ENCODE results near the gene LRRC7. TPM values are rescaled to one million over a fixed set of nuclear protein-coding genes. Genes with fewer than 3 reads are reported as not detected.

LRRC7 gene
- total and polyA plus RNA-seq, 2 of the 8 experiments (the other 6 are each of a cell fraction or from before 2014, with no cell fraction given): 0.03 to 0.17 TPM

DNA sequence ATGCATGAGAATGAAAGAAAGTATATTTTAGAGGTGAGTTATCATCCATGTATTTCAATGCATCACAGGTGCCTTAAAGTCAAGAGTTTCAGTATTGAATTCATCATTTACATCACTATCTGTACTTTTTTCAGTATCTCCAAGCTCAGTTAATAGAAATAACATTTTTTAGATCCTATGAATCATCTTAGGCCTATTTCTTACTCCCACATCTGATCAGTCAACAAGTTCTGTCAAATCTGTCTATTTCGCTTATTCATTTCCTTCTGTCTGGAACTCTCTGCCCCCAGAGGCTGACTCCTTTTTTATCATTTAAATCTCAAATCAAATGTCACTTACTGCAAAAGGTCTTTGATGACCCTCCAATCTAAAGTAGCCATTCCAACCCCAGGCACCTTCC lies 295.2 kb downstream of the LRRC7 start:
- no peak overlapping the region for H2BK20ac ChIP-seq (ENCODE audit: low read length)
- FAIRE-seq: no peak
- H4K5ac ChIP-seq (ENCODE audit: insufficient read length, low read depth, low read length): no peak overlapping the region
- H4K8ac ChIP-seq (ENCODE audit: extremely low read depth, insufficient read depth, low read length): no peak overlapping the region
- no peak overlapping the region for H3K27ac ChIP-seq (ENCODE audit: low read depth, low read length)
- no peak overlapping the region for H2BK120ac ChIP-seq (replicated peaks; ENCODE audit: low read depth, low read length)
- no peak overlapping the region for H3K56ac ChIP-seq (replicated peaks; ENCODE audit: insufficient read length, low read depth, low read length)
- no peak for DNase-seq (ENCODE audit: low read depth in 1 of 2, low spot score in 2 of 2)
- H3K4ac ChIP-seq (replicated peaks; ENCODE audit: insufficient read length, low read depth, low read length): no peak overlapping the region
- no peaks in the 10 kb centered on the region for H3K36me3 ChIP-seq (ENCODE audit: control insufficient read depth in 2 of 4, insufficient read depth in 4 of 4, low read length in 3 of 4)
- no peak overlapping the region for H3K18ac ChIP-seq (ENCODE audit: extremely low read depth, low read length)
- H3K4me2 ChIP-seq (ENCODE audit: insufficient read depth in 1 of 2, low read depth in 2 of 2, low read length in 2 of 2): no peak overlapping the region
- ChIA-PET POLR2A (ENCODE audit: partially characterized antibody) (no interaction called here), CTCF (ENCODE audit: partially characterized antibody) (interaction anchor here (0.6 kb wide), 1 partner anchor 294 kb away, joined by 3 read pairs; no protein-coding TSS in a partner anchor)
- no peak overlapping the region for H2AFZ ChIP-seq (ENCODE audit: low read length)
- no peak overlapping the region for H3K9ac ChIP-seq (replicated peaks in 1 of 4; ENCODE audit: extremely low read depth in 1 of 4, low read depth in 3 of 4, low read length in 3 of 4)
- H3K79me2 ChIP-seq (ENCODE audit: control insufficient read depth in 1 of 2, insufficient read depth in 2 of 2, low read length in 2 of 2): no peaks in the 10 kb centered on the region
- no peaks in the 10 kb centered on the region for H3K79me1 ChIP-seq (ENCODE audit: low read depth, low read length)
- H3K23ac ChIP-seq (ENCODE audit: insufficient read length): no peak overlapping the region
- H2BK15ac ChIP-seq (ENCODE audit: low read length): no peak overlapping the region
- H3K27me3 ChIP-seq (replicated peaks in 1 of 4; ENCODE audit: control insufficient read depth in 3 of 4, extremely low read depth in 1 of 4, insufficient read depth in 3 of 4, low read length in 3 of 4): no peaks in the 10 kb centered on the region
- H3K4me3 ChIP-seq (ENCODE audit: extremely low read depth in 1 of 4, insufficient read depth in 2 of 4, low read depth in 3 of 4, low read length in 4 of 4): no peak overlapping the region
- H4K91ac ChIP-seq (replicated peaks; ENCODE audit: insufficient read length, low read length): no peak overlapping the region
- H2AK5ac ChIP-seq (ENCODE audit: low read depth, low read length): no peak overlapping the region
- no peaks in the 10 kb centered on the region for H4K20me1 ChIP-seq (replicated peaks in 1 of 2; ENCODE audit: control insufficient read depth in 1 of 2, insufficient read depth in 2 of 2, low read length in 2 of 2)
- no peak overlapping the region for H3K14ac ChIP-seq (ENCODE audit: insufficient read length)
- H3K9me3 ChIP-seq (ENCODE audit: insufficient read depth in 2 of 2, low read depth in 1 of 2, low read length in 1 of 2): no peaks in the 10 kb centered on the region
- H3K4me1 ChIP-seq (replicated peaks in 1 of 4; ENCODE audit: control insufficient read depth in 3 of 4, insufficient read depth in 4 of 4, low read length in 3 of 4): no peaks in the 10 kb centered on the region; a peak in 2 of 7 replicates
- 84% methylated on average over 1 of the region's 1 CpG; no CpG with 5 or more reads in 1 of the 2 experiments for WGBS, 2 experiments (ENCODE audit: extremely low coverage in 1 of 2, insufficient coverage in 1 of 2, insufficient read length in 1 of 2, insufficient replicate concordance in 2 of 2, low coverage in 1 of 2, low lambda C conversion rate in 2 of 2, missing lambda C conversion rate in 1 of 2)
- H2BK12ac ChIP-seq (ENCODE audit: low read depth, low read length): no peak overlapping the region
- no peaks in the 10 kb centered on the region for H3K23me2 ChIP-seq (ENCODE audit: low read depth, low read length)
- no peak overlapping the region for H2BK5ac ChIP-seq (ENCODE audit: low read depth, low read length)
- no peak for TF ChIP-seq NRF1 (IDR thresholded peaks at IDR 0.05; ENCODE audit: low read depth, low read length)
- TF ChIP-seq RFX5 (IDR thresholded peaks at IDR 0.05; ENCODE audit: borderline replicate concordance, low read depth, low read length): no peak
